ENCODE data around the gene RFNG. TPM values are rescaled to one million over a fixed set of nuclear protein-coding genes. Genes with fewer than 3 reads are reported as not detected.

RFNG gene
- polyA plus RNA-seq, 2 of the 4 experiments (the other 2 are of a cell fraction), result 8.4 to 25.7 TPM

DNA sequence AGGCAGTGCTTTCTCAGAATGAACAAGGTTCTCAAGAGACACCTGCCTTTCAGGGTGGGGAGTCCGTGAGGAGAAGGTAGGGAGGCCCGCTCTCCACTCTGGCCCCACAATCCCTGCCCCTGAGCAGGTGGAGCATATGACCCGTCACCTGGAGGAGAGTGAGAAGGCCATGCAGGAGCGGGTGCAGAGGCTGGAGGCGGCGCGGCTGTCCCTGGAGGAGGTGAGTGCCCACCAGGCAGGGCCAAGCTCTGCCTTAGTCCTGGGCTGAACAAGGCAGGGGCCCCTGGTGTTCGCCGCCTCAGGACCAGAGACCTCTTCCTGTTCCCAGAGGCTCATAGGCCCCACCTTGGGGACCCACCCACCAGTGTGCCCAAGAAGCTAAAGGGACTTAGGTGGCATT is 22.6 kb downstream of the RFNG start:
- CTCF ChIA-PET, result interaction anchor here (1.1 to 33.2 kb wide), 28 partner anchors 10 to 746 kb away, joined by 3 to 794 read pairs (median 16); partner anchors contain the start of genes DCXR, DUS1L, GPS1 and MAFG
- Histone ChIP-seq H3K9me3 (no peaks in the 10 kb centered on the region), H3K4me2 (no peak overlapping the region), H3K27ac (no peak overlapping the region), H3K4me3 (no peak overlapping the region), H3K4me1 (peaks cover 10% of the 10 kb centered on the region)
- DNase-seq (ENCODE audit: low read depth in 1 of 2, low spot score in 1 of 2) (no peak), ATAC-seq (no peak), FAIRE-seq (no peak)
- POLR2A ChIA-PET, result interaction anchor here (2.4 to 3.4 kb wide), 2 partner anchors 9 to 69 kb away, joined by 12 to 33 read pairs; partner anchors contain the start of genes DCXR and FASN
- TF ChIP-seq RAD21 (conservative IDR thresholded peaks at IDR 0.05 in 1 of 2, IDR thresholded peaks at IDR 0.05 in 1 of 2) (no peak), CBX2 (IDR thresholded peaks at IDR 0.05; ENCODE audit: borderline replicate concordance, low read depth) (no peak), SREBF2 (IDR thresholded peaks at IDR 0.05) (no peak), HEYL (CRISPR knock-in tag; IDR thresholded peaks at IDR 0.05) (no peak), FOSB (CRISPR knock-in tag; IDR thresholded peaks at IDR 0.05) (no peak), MAZ (IDR thresholded peaks at IDR 0.05; ENCODE audit: borderline replicate concordance, low read depth, low read length) (no peak), ESRRA (IDR thresholded peaks at IDR 0.05; ENCODE audit: borderline replicate concordance, low read length) (no peak), CEBPB (IDR thresholded peaks at IDR 0.05) (no peak), HOXA7 (CRISPR knock-in tag; IDR thresholded peaks at IDR 0.05) (no peak), JUNB (IDR thresholded peaks at IDR 0.05) (no peak), NPAS2 (CRISPR knock-in tag; IDR thresholded peaks at IDR 0.05; ENCODE audit: borderline replicate concordance) (no peak), POLR2AphosphoS2 (conservative IDR thresholded peaks at IDR 0.05; ENCODE audit: low read length) (no peak), ZSCAN20 (CRISPR knock-in tag; IDR thresholded peaks at IDR 0.05) (no peak), KDM5A (IDR thresholded peaks at IDR 0.05) (no peak), EHF (CRISPR knock-in tag; IDR thresholded peaks at IDR 0.05) (no peak), EP300 (IDR thresholded peaks at IDR 0.05) (no peak)
- TF ChIP-seq, protein P1, sequence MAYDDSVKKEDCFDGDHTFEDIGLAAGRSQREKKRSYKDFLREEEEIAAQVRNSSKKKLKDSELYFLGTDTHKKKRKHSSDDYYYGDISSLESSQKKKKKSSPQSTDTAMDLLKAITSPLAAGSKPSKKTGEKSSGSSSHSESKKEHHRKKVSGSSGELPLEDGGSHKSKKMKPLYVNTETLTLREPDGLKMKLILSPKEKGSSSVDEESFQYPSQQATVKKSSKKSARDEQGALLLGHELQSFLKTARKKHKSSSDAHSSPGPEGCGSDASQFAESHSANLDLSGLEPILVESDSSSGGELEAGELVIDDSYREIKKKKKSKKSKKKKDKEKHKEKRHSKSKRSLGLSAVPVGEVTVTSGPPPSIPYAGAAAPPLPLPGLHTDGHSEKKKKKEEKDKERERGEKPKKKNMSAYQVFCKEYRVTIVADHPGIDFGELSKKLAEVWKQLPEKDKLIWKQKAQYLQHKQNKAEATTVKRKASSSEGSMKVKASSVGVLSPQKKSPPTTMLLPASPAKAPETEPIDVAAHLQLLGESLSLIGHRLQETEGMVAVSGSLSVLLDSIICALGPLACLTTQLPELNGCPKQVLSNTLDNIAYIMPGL (CRISPR knock-in tag; IDR thresholded peaks at IDR 0.05; ENCODE audit: borderline replicate concordance), result no peak
- TF ChIP-seq, protein P2, sequence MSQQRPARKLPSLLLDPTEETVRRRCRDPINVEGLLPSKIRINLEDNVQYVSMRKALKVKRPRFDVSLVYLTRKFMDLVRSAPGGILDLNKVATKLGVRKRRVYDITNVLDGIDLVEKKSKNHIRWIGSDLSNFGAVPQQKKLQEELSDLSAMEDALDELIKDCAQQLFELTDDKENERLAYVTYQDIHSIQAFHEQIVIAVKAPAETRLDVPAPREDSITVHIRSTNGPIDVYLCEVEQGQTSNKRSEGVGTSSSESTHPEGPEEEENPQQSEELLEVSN (IDR thresholded peaks at IDR 0.05; ENCODE audit: borderline replicate concordance, low read depth), result no peak
- 95% methylated on average over 9 of the region's 9 CpGs for WGBS (ENCODE audit: missing lambda C conversion rate)

- TF ChIP-seq CBX8 (IDR thresholded peaks at IDR 0.05), result no peak
- TF ChIP-seq HEYL (CRISPR knock-in tag; IDR thresholded peaks at IDR 0.05), result no peak
- no peak for TF ChIP-seq KDM5A (IDR thresholded peaks at IDR 0.05)
- 93% methylated on average over 11 of the region's 13 CpGs for WGBS (ENCODE audit: missing lambda C conversion rate)
- ATAC-seq (no peak), FAIRE-seq (no peak), DNase-seq (ENCODE audit: low read depth in 1 of 2, low spot score in 1 of 2) (no peak)
- H3K4me1 ChIP-seq, result peaks cover 14% of the 10 kb centered on the region
- H3K9me3 ChIP-seq, result no peaks in the 10 kb centered on the region
- POLR2A ChIA-PET, result interaction anchor here (2.4 kb wide), 1 partner anchor 9 kb away, joined by 12 read pairs; the partner anchor contains the start of gene DCXR
- no peak overlapping the region for H3K4me3 ChIP-seq
- no peak overlapping the region for H3K4me2 ChIP-seq
- CTCF ChIA-PET, result interaction anchor here (0.9 to 33.2 kb wide), 10 partner anchors 8 to 128 kb away, joined by 3 to 794 read pairs (median 37); partner anchors contain the start of genes DCXR, DUS1L, GPS1 and NOTUM
- no peak overlapping the region for H3K27ac ChIP-seq
Measured at GRCh38 chr17:82028246-82028645, 23.4 kb downstream of the RFNG start.

DNA sequence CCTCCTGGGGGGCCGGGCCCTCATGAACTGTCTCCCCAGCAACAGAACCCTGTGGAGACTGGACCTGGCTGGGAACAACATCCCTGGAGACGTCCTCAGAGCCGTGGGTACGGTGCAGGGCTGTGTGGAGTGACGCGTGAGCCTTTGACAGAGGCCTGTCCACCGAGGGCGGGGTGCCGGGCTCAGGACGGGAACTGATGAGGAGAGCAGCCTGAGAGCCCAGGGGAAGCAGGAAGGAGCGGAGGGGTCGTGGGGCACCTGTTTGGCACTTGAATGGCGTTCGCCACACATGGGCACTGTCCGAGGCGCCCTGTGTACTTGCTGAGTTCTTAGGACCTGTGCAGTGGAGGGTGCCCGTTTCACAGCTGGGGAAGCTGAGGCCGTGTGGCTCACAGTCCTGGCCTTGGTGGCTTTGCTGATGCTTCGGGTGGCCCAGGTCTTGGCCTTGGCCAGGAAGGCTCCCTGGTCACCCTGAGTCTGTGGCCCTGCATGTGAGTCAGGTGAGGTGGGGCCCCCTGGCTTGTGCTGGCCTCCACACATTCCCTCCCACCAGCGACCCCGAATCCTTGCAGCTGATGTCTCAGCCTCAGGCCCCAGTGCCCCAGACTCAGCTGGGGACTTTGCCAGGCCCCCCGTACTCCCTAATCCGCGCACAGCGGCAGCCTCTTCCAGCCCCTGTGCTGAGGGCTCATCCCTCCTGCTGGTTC is 26.1 kb downstream of the RFNG start:
- ATAC-seq (no peak), FAIRE-seq (no peak), DNase-seq (ENCODE audit: low read depth in 1 of 2, low spot score in 1 of 2) (no peak)
- POLR2A ChIA-PET, result no interaction called here
- TF ChIP-seq BHLHE40 (IDR thresholded peaks at IDR 0.05; ENCODE audit: low read depth, low read length) (no peak), TP53 (CRISPR knock-in tag; IDR thresholded peaks at IDR 0.05) (no peak), CHD4 (IDR thresholded peaks at IDR 0.05; ENCODE audit: borderline replicate concordance) (no peak), ZC3H11A (IDR thresholded peaks at IDR 0.05) (no peak), RFX5 (IDR thresholded peaks at IDR 0.05) (no peak), HEYL (CRISPR knock-in tag; IDR thresholded peaks at IDR 0.05) (no peak), SREBF2 (IDR thresholded peaks at IDR 0.05) (no peak), HOXB13 (CRISPR knock-in tag; IDR thresholded peaks at IDR 0.05; ENCODE audit: low read depth) (no peak), MYC (IDR thresholded peaks at IDR 0.05; ENCODE audit: borderline replicate concordance, low read length) (no peak), ZNF302 (CRISPR knock-in tag; IDR thresholded peaks at IDR 0.05) (no peak)
- TF ChIP-seq, protein P3, sequence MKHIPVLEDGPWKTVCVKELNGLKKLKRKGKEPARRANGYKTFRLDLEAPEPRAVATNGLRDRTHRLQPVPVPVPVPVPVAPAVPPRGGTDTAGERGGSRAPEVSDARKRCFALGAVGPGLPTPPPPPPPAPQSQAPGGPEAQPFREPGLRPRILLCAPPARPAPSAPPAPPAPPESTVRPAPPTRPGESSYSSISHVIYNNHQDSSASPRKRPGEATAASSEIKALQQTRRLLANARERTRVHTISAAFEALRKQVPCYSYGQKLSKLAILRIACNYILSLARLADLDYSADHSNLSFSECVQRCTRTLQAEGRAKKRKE (CRISPR knock-in tag; IDR thresholded peaks at IDR 0.05; ENCODE audit: low read depth), result no peak
- TF ChIP-seq, protein P4, sequence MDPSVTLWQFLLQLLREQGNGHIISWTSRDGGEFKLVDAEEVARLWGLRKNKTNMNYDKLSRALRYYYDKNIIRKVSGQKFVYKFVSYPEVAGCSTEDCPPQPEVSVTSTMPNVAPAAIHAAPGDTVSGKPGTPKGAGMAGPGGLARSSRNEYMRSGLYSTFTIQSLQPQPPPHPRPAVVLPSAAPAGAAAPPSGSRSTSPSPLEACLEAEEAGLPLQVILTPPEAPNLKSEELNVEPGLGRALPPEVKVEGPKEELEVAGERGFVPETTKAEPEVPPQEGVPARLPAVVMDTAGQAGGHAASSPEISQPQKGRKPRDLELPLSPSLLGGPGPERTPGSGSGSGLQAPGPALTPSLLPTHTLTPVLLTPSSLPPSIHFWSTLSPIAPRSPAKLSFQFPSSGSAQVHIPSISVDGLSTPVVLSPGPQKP (IDR thresholded peaks at IDR 0.05; ENCODE audit: low read depth, low read length), result no peak
- TF ChIP-seq, protein P5, sequence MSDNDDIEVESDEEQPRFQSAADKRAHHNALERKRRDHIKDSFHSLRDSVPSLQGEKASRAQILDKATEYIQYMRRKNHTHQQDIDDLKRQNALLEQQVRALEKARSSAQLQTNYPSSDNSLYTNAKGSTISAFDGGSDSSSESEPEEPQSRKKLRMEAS (IDR thresholded peaks at IDR 0.05), result no peak
- no peaks in the 10 kb centered on the region for H3K9me3 ChIP-seq
- no peak overlapping the region for H3K27ac ChIP-seq
- CTCF ChIA-PET, result interaction anchor here (0.9 to 33.2 kb wide), 8 partner anchors 10 to 131 kb away, joined by 3 to 794 read pairs (median 10); partner anchors contain the start of genes DCXR and NOTUM
- H3K4me1 ChIP-seq, result peaks cover 23% of the 10 kb centered on the region
- H3K4me2 ChIP-seq, result no peak overlapping the region
- H3K4me3 ChIP-seq, result no peak overlapping the region
- 92% methylated on average over 25 of the region's 25 CpGs for WGBS (ENCODE audit: missing lambda C conversion rate)

All from A549 (cell line).